GM23338 (cell line): ENCODE data around the gene FMNL1.

Experiments
- EZH2 ChIP-seq: fragments of 200-600 bp; sonication (generic); IDR thresholded peaks from one replicate; pipeline ENCODE4 v1.8.0; 2017; ENCODE audit warnings: antibody characterized with exemption, mild to moderate bottlenecking, low read depth; ENCODE audit not compliant: unreplicated experiment
- ZNF331 ChIP-seq: fragments of 250-450 bp; sonication (Bioruptor Pico); IDR thresholded peaks from 2 replicates; pipeline ENCODE4 v1.5.0; 2020; ENCODE audit warnings: low read depth, mild to moderate bottlenecking, moderate library complexity

DNA sequence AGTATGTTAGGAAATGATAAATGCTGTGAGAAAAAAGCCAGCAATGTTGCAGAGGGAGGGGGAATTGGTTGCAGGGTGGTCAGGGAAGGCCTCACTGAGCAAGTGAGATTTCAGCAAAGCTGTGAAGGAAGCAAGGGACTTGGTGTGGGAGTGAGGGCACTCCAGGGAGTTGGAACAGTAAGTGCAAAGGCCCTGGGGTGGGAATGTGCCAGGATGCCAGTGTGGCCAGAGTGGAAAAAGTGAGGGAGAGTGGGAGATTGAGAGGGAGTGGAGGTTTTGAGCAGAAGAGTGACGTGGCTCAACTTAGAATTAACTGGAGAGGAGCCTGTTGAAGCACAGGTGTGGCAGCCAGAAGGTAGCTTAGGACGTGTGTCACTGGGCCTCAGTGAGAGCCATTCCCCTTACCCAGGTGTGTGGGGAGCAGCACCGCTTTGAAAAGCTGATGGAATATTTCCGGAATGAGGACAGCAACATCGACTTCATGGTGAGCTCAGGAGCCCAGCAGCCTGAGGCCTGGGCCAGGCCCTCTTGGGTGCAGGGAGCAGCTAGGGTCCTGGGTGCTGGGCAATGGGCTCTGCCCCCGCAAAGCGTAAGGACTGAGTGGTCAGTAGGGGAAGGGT lies 16.6 kb downstream of the FMNL1 start:
- no peak for TF ChIP-seq ZNF331
- no peak for TF ChIP-seq EZH2
